H7 (cell line): Measurements from ENCODE around the gene TRPM2. TPM values are rescaled to one million over a fixed set of nuclear protein-coding genes. Genes with fewer than 3 reads are reported as not detected.

ENCODE experiments used
- DNase-seq: peaks from one replicate; pipeline ENCODE4 v3.0.0; 2012
- H3K27me3 ChIP-seq: 2 replicates; pipeline ENCODE4 v1.6.0; 2011; ENCODE audit warnings: mild to moderate bottlenecking, low read length; ENCODE audit not compliant: control insufficient read depth, insufficient read depth
- H3K36me3 ChIP-seq: replicated peaks from 2 replicates; pipeline ENCODE4 v1.5.1; 2011; ENCODE audit warnings: low read length; ENCODE audit not compliant: control insufficient read depth, insufficient read depth
- H3K4me3 ChIP-seq: 2 replicates; pipeline ENCODE4 v1.5.1; 2011; ENCODE audit warnings: low read depth, mild to moderate bottlenecking, control low read depth, low read length, moderate library complexity; ENCODE audit not compliant: insufficient read depth
- total RNA-seq: library from RNA; depleted of rRNA; stranded (reverse); fragments of >200 nt; shearing (Covaris generic); gene quantifications from 2 replicates; pipeline ENCODE4 v1.2.3, GENCODE V29; 2014; rRNA removed

Gene TRPM2
- total RNA-seq = 0.42 and 0.48 TPM in 2 replicates

GRCh38 chr21:44353191-44353970 lies at the start of gene TRPM2:
TSS of gene TRPM2 (plus strand) at chr21:44353621. CDS start at chr21:44353701, 80 bp downstream.
- H3K36me3 ChIP-seq = no peaks in the 10 kb centered on the region
- no peak within 1 kb of the TSS for H3K4me3 ChIP-seq
- no peaks in the 10 kb centered on the region for H3K27me3 ChIP-seq
- DNase-seq = peak; percentile 21

- no peaks in the 10 kb centered on the region for H3K27me3 ChIP-seq
Observed at GRCh38 chr21:44304011-44304616, 49.3 kb upstream of the TRPM2 start.

GRCh38 chr21:44304877-44305293 lies 48.5 kb upstream of the TRPM2 start:
- no peak overlapping the region for H3K4me3 ChIP-seq
- peak; percentile 89 for DNase-seq
- no peaks in the 10 kb centered on the region for H3K27me3 ChIP-seq
- peaks cover 2% of the 10 kb centered on the region for H3K36me3 ChIP-seq

More at GRCh38 chr21:44304011-44304616, 49.3 kb upstream of the TRPM2 start:
- no peak for DNase-seq
- H3K36me3 ChIP-seq = no peaks in the 10 kb centered on the region
- H3K4me3 ChIP-seq = no peak overlapping the region

- Histone ChIP-seq H3K36me3 (peaks cover 2% of the 10 kb centered on the region), H3K4me3 (no peak overlapping the region), H3K27me3 (no peaks in the 10 kb centered on the region)
- DNase-seq = no peak
Observed at GRCh38 chr21:44305691-44306090, 47.7 kb upstream of the TRPM2 start.

GRCh38 chr21:44306936-44307704 lies 46.3 kb upstream of the TRPM2 start:
- no peaks in the 10 kb centered on the region for H3K27me3 ChIP-seq
- H3K36me3 ChIP-seq = peaks cover 9% of the 10 kb centered on the region
- DNase-seq = peak; percentile 61
- no peak overlapping the region for H3K4me3 ChIP-seq

GRCh38 chr21:44310628-44311507 lies 42.6 kb upstream of the TRPM2 start:
- no peaks in the 10 kb centered on the region for H3K27me3 ChIP-seq
- H3K4me3 ChIP-seq = no peak overlapping the region
- no peak for DNase-seq
- peaks cover 9% of the 10 kb centered on the region for H3K36me3 ChIP-seq

GRCh38 chr21:44312089-44312488 lies 41.3 kb upstream of the TRPM2 start:
- H3K36me3 ChIP-seq = peaks cover 10% of the 10 kb centered on the region
- no peak for DNase-seq
- no peaks in the 10 kb centered on the region for H3K27me3 ChIP-seq
- no peak overlapping the region for H3K4me3 ChIP-seq

- Histone ChIP-seq H3K36me3 (peaks cover 10% of the 10 kb centered on the region), H3K27me3 (no peaks in the 10 kb centered on the region), H3K4me3 (no peak overlapping the region)
- no peak for DNase-seq
Observed at GRCh38 chr21:44312716-44313115, 40.7 kb upstream of the TRPM2 start.

- Histone ChIP-seq H3K4me3 (no peak overlapping the region), H3K27me3 (no peaks in the 10 kb centered on the region), H3K36me3 (peaks cover 13% of the 10 kb centered on the region)
- DNase-seq = no peak
Observed at GRCh38 chr21:44313451-44313850, 40.0 kb upstream of the TRPM2 start.

GRCh38 chr21:44314128-44314527 lies 39.3 kb upstream of the TRPM2 start:
- DNase-seq = no peak
- peaks cover 13% of the 10 kb centered on the region for H3K36me3 ChIP-seq

GRCh38 chr21:44314561-44314960 lies 38.9 kb upstream of the TRPM2 start:
- H3K4me3 ChIP-seq = no peak overlapping the region
- no peak for DNase-seq
- H3K27me3 ChIP-seq = no peaks in the 10 kb centered on the region
- peaks cover 11% of the 10 kb centered on the region for H3K36me3 ChIP-seq

More at GRCh38 chr21:44314128-44314527, 39.3 kb upstream of the TRPM2 start:
- H3K27me3 ChIP-seq = no peaks in the 10 kb centered on the region
- no peak overlapping the region for H3K4me3 ChIP-seq

- DNase-seq = no peak
- Histone ChIP-seq H3K36me3 (peaks cover 10% of the 10 kb centered on the region), H3K27me3 (no peaks in the 10 kb centered on the region), H3K4me3 (no peak overlapping the region)
Observed at GRCh38 chr21:44315691-44316203, 37.7 kb upstream of the TRPM2 start.

- no peak for DNase-seq
- H3K27me3 ChIP-seq = no peaks in the 10 kb centered on the region
- H3K4me3 ChIP-seq = no peak overlapping the region
- H3K36me3 ChIP-seq = peaks cover 5% of the 10 kb centered on the region
Observed at GRCh38 chr21:44316277-44316900, 37.0 kb upstream of the TRPM2 start.
